T-helper 22 cell (primary cell): ENCODE results near the gene EIF4G1.

Experiments
- DNase-seq: peaks from one replicate; pipeline ENCODE4 v3.0.0-alpha.2; 2020; ENCODE audit warnings: low read depth

Gene EIF4G1

DNA sequence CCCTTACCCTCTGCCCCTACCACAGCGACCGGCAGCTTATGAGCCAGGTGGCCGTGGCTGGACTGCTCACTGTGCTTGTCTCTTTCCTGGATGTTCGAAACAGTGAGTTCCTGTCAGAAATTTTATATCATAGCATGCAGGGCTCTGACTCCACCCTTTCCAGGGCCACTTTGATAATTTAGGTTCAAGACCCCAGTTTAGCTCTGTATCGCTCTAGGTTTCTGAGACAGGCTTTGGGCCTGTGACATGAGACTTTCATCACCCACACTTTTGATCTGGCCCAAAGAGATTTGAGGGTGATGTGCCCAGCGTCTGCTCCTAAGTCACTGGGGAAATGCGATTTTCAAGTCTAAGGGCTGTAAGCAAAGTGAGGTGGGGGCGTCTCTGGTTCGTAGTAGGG, 6.5 kb upstream of the EIF4G1 start:
- DNase-seq: no peak

GRCh38 chr3:184308744-184309143, 5.7 kb upstream of the EIF4G1 start:
- DNase-seq: no peak

DNA sequence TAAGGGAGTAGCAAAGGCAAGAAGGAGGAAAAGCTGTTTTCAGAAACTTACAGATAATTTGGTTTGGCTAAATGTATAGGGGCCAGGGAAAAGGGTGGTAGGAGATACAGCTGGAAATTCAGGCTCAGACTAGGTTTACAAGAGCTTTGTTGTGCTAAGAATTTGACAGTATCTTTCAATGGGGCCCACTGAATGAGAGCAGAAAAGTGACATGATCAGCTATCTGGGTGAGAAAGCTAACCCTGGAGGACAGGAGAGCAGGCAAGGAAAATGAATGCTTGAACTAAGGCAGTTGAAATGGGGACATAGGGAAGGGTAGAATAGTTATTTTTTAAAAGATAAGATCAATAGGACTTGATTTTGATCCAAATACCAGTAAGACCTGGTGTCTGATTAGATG, 2.8 kb upstream of the EIF4G1 start:
- DNase-seq: no peak

- DNase-seq: peak; percentile 66
These were observed 515 bp downstream of the EIF4G1 start for GRCh38 chr3:184314700-184315542.

DNA sequence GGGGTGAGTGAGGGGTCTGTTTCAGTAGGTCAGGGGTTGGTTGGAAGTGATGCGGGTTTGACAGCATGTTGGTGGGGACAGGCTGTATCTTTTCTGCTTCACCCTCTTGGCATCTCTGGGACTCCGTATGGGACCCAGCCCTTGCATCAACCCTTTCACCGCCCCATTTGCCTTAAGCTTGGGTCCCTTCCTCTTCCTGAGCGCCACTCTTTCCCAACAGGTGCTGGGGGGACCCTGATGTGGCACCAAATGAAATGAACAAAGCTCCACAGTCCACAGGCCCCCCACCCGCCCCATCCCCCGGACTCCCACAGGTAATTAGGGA, 1.1 kb downstream of the EIF4G1 start:
- no peak for DNase-seq

GRCh38 chr3:184315871-184316661, 1.7 kb downstream of the EIF4G1 start:
- DNase-seq: no peak

GRCh38 chr3:184316792-184317191, 2.4 kb downstream of the EIF4G1 start:
- no peak for DNase-seq

GRCh38 chr3:184317201-184317600, 2.8 kb downstream of the EIF4G1 start:
- no peak for DNase-seq

DNA sequence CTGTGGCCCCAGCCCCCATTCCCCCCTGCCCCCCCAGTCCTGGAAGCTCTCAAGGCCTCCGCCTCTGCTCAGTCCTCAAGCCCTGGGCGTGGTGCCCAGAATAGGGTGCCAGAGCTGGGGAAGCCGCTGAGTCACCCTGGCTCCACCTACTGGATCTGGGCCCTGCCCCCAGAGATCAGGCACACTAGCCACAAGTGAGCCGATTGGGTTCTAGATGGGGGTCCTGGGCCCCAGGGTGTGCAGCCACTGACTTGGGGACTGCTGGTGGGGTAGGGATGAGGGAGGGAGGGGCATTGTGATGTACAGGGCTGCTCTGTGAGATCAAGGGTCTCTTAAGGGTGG, 5.7 kb downstream of the EIF4G1 start:
- no peak for DNase-seq

GRCh38 chr3:184321666-184322065, 7.3 kb downstream of the EIF4G1 start:
- DNase-seq: no peak

DNA sequence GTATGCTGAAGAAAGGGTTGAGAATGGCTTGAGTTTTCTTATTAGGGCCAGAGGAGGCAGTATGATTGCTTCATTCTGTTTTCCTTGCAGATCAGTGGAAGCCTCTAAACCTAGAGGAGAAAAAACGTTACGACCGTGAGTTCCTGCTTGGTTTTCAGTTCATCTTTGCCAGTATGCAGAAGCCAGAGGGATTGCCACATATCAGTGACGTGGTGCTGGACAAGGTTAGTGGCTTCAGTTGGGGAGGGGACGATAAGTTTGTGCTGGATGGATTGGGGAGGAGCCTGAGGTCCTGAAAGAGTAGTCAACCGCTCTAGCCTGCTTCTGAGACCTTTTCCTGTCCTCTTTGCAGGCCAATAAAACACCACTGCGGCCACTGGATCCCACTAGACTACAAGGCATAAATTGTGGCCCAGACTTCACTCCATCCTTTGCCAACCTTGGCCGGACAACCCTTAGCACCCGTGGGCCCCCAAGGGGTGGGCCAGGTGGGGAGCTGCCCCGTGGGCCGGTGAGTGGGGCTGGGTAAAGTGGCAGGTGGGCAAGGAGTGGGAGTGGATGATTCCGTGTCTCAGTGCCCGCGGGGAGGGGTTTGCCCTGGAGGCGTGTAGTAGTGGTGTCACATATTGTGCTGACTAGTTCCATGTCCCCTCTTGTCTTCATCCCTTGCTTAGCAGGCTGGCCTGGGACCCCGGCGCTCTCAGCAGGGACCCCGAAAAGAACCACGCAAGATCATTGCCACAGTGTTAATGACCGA, 8.5 kb downstream of the EIF4G1 start:
- DNase-seq: no peak

DNA sequence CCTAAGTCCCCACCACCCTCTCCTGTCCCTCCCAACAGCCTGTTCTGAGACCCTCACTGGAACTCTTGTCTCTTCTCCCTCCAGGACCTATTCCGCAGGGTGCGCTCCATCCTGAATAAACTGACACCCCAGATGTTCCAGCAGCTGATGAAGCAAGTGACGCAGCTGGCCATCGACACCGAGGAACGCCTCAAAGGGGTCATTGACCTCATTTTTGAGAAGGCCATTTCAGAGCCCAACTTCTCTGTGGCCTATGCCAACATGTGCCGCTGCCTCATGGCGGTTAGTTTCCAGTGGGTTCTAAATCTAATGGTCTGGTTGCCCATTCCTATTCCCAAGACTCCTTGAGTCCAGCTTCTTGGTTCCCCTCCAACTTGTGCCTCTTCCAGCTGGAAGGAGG, 9.3 kb downstream of the EIF4G1 start:
- DNase-seq: no peak

GRCh38 chr3:184325269-184325668, 10.9 kb downstream of the EIF4G1 start:
- DNase-seq: no peak

- no peak for DNase-seq
These were observed 11.4 kb downstream of the EIF4G1 start for GRCh38 chr3:184325715-184326369.

GRCh38 chr3:184327171-184327570, 12.8 kb downstream of the EIF4G1 start:
- no peak for DNase-seq

DNA sequence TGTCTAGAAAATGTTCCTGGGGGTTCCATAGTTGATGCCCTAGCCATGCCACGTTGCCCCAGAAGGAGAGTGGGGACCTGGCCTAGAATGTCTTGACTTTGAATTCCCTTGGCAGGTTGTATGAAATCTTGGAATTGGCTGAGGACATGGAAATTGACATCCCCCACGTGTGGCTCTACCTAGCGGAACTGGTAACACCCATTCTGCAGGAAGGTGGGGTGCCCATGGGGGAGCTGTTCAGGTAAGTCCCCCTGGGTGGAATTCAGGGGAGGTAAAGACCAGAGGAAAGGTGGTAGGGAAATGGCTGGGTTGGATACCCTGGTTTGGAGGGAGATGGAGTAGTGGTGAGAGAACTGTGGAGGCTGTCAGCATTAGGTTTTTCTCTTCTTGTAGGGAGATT, 14.1 kb downstream of the EIF4G1 start:
- no peak for DNase-seq

DNA sequence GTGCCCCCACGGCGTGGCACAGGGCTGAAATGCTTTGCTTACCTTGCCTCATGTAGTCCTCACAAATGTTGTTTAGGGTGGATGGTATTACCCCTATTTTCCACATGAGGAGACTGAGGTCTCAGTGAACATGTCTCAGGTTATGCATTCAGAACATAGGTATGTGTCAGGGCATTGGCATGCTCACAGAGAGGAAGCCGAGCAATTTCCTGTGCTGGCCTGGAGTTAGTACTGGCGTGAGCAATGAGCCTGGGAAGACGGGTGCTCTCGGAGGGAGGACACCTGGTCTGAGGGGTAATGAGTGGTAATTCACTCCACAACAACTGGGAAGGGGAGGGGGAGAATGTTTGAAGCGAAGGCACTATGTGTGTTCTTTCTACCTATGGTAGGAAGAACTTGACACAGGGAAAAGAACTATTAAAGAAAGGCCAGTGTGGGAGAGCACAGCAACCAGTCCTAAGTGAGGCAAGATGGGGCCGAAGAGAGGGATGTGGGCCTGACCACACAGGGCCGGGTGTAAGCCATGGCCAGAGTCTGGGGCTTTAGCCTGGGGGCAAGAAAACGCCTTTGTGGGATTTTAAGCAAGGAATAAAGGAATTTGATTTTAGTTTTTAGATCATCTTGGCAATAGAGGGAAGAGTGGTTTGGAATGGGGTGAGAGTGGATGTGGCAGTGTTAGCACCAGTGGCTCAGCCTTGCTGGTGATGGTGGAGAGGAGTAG, 18.1 kb downstream of the EIF4G1 start:
- DNase-seq: no peak

DNA sequence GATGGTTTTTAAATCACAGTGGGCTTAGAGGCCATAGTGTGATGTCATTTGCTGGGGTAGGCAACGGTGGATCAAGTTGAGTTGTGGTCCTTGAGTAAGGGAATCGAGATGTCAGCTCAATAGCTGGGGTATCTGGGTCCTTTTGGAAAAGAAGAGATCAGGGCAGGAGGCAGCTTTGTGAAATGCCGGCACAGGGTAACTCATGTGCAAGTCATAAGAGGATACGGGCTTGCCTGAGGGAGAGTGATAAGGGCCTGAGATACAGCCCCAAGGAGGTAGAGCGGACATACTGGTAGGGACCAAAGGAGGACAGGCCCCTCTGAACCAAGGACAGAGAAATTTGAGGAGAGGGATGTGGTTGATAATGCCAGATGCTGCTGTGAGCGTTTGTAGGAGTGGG, 18.8 kb downstream of the EIF4G1 start:
- DNase-seq: no peak

GRCh38 chr3:184333700-184334099, 19.3 kb downstream of the EIF4G1 start:
- no peak for DNase-seq

- peak; percentile 54 for DNase-seq
These were observed 20.2 kb downstream of the EIF4G1 start for GRCh38 chr3:184334470-184335158.

- no peak for DNase-seq
These were observed 20.9 kb downstream of the EIF4G1 start for GRCh38 chr3:184335291-184335660.
